HEK293 (cell line): ENCODE results near the gene NEGR1.

Experiments used
- CTCF ChIA-PET: fragments of 350-600 bp; formaldehyde crosslinking; extraction: SDS; loops from one replicate; lab custom pipeline; 2021; ENCODE audit warnings: antibody characterized with exemption; lab: Yijun Ruan, JAX
- POLR2A ChIA-PET: fragments of 300-600 bp; formaldehyde crosslinking; extraction: SDS; loops from one replicate; lab custom pipeline; 2020; ENCODE audit warnings: antibody characterized with exemption, inconsistent platforms; lab: Yijun Ruan, JAX
- H3K27ac ChIP-seq: fragments of 200-500 bp; sonication (Bioruptor generic); 2 replicates; pipeline ENCODE4 v1.5.1; 2014; ENCODE audit warnings: low read depth, low read length, control low read depth, inconsistent platforms; ENCODE audit errors: extremely low read depth
- H3K36me3 ChIP-seq, 2 experiments: fragments of 200-500 bp in 1 of 2; sonication (Bioruptor generic) in 1 of 2; 1 replicate in 1 of 2; 2 replicates in 1 of 2; pipeline ENCODE4 v1.5.1; 2014 to 2017; ENCODE audit warnings: inconsistent platforms in 2 of 2, low read length in 2 of 2; ENCODE audit not compliant: control insufficient read depth in 2 of 2, insufficient read depth in 1 of 2
- H3K4me1 ChIP-seq: fragments of 200-500 bp; sonication (Bioruptor generic); 2 replicates; pipeline ENCODE4 v1.5.1; 2014; ENCODE audit warnings: mild to moderate bottlenecking, low read length, inconsistent platforms; ENCODE audit not compliant: control insufficient read depth, insufficient read depth
- H3K4me3 ChIP-seq: 2 replicates; pipeline ENCODE4 v1.5.1; 2011; ENCODE audit warnings: low read depth, mild to moderate bottlenecking, control low read depth, low read length, moderate library complexity
- H3K9me3 ChIP-seq: fragments of 200-500 bp; sonication (Bioruptor generic); 2 replicates; pipeline ENCODE4 v1.5.1; 2014; ENCODE audit warnings: low read depth, low read length, inconsistent platforms; ENCODE audit not compliant: control insufficient read depth, insufficient read depth
- GLI2 ChIP-seq: fragments of 450-650 bp; formaldehyde crosslinking; IDR thresholded peaks from 2 replicates; pipeline ENCODE4; 2017; ENCODE audit warnings: missing biosample characterization, missing genetic modification characterization, low read depth, borderline replicate concordance
- KLF7 ChIP-seq: fragments of 450-650 bp; formaldehyde crosslinking; IDR thresholded peaks from 2 replicates; pipeline ENCODE4 v1.5.1; 2016; ENCODE audit warnings: missing biosample characterization, missing genetic modification characterization, borderline replicate concordance
- MZF1 ChIP-seq: fragments of 450-650 bp; formaldehyde crosslinking; IDR thresholded peaks from 2 replicates; pipeline ENCODE4 v1.5.1; 2017; ENCODE audit warnings: missing biosample characterization, missing genetic modification characterization, borderline replicate concordance
- SCRT1 ChIP-seq: fragments of 450-650 bp; formaldehyde crosslinking; IDR thresholded peaks from 2 replicates; pipeline ENCODE4 v1.5.1; 2016; ENCODE audit warnings: missing biosample characterization, missing genetic modification characterization, borderline replicate concordance
- YY1 ChIP-seq: fragments of 450-650 bp; formaldehyde crosslinking; IDR thresholded peaks from 2 replicates; pipeline ENCODE4 v1.5.1; 2018; ENCODE audit warnings: missing biosample characterization, missing genetic modification characterization
- YY2 ChIP-seq: fragments of 450-650 bp; formaldehyde crosslinking; IDR thresholded peaks from 2 replicates; pipeline ENCODE4 v1.5.1; 2016; ENCODE audit warnings: missing biosample characterization, missing genetic modification characterization
- ZFHX2 ChIP-seq: fragments of 450-650 bp; formaldehyde crosslinking; conservative IDR thresholded peaks from 2 replicates; pipeline ENCODE4 v1.5.1; 2016; ENCODE audit warnings: missing biosample characterization, missing genetic modification characterization
- ZFP41 ChIP-seq: fragments of 450-650 bp; formaldehyde crosslinking; IDR thresholded peaks from 2 replicates; pipeline ENCODE4 v1.5.1; 2016; ENCODE audit warnings: missing biosample characterization, missing genetic modification characterization, borderline replicate concordance
- ZFP69B ChIP-seq: fragments of 450-650 bp; formaldehyde crosslinking; IDR thresholded peaks from 2 replicates; pipeline ENCODE4 v1.5.1; 2016; ENCODE audit warnings: missing biosample characterization, missing genetic modification characterization
- ZNF223 ChIP-seq: fragments of 450-650 bp; formaldehyde crosslinking; IDR thresholded peaks from 2 replicates; pipeline ENCODE4 v1.5.1; 2016; ENCODE audit warnings: missing biosample characterization, missing genetic modification characterization
- ZNF266 ChIP-seq: fragments of 450-650 bp; formaldehyde crosslinking; IDR thresholded peaks from 2 replicates; pipeline ENCODE4 v1.5.1; 2016; ENCODE audit warnings: missing biosample characterization, missing genetic modification characterization, low read depth
- ZNF292 ChIP-seq: fragments of 450-650 bp; formaldehyde crosslinking; IDR thresholded peaks from 2 replicates; pipeline ENCODE4 v1.5.1; 2016; ENCODE audit warnings: low read depth, missing biosample characterization, missing genetic modification characterization, borderline replicate concordance
- ZNF341 ChIP-seq: fragments of 450-650 bp; formaldehyde crosslinking; IDR thresholded peaks from 2 replicates; pipeline ENCODE4; 2016; ENCODE audit warnings: low read depth, missing biosample characterization, missing genetic modification characterization
- ZNF558 ChIP-seq: fragments of 450-650 bp; formaldehyde crosslinking; IDR thresholded peaks from 2 replicates; pipeline ENCODE4 v1.5.1; 2016; ENCODE audit warnings: missing biosample characterization, missing genetic modification characterization
- ZNF610 ChIP-seq: fragments of 450-650 bp; formaldehyde crosslinking; IDR thresholded peaks from 2 replicates; pipeline ENCODE4 v1.5.1; 2016; ENCODE audit warnings: missing biosample characterization, missing genetic modification characterization, borderline replicate concordance
- ZNF623 ChIP-seq: fragments of 450-650 bp; formaldehyde crosslinking; IDR thresholded peaks from 2 replicates; pipeline ENCODE4 v1.5.1; 2016; ENCODE audit warnings: missing biosample characterization, missing genetic modification characterization
- ZNF670 ChIP-seq: fragments of 450-650 bp; formaldehyde crosslinking; IDR thresholded peaks from 2 replicates; pipeline ENCODE4 v1.5.1; 2016; ENCODE audit warnings: missing biosample characterization, missing genetic modification characterization, low read depth
- ZNF701 ChIP-seq: fragments of 450-650 bp; formaldehyde crosslinking; IDR thresholded peaks from 2 replicates; pipeline ENCODE4 v1.5.1; 2016; ENCODE audit warnings: missing biosample characterization, missing genetic modification characterization
- TF ChIP-seq, protein P1 (sequence below): fragments of 450-650 bp; IDR thresholded peaks from 2 replicates; pipeline ENCODE4 v1.5.1; 2018; ENCODE audit warnings: missing biosample characterization, missing genetic modification characterization
- TF ChIP-seq, protein P2 (sequence below): fragments of 450-650 bp; formaldehyde crosslinking; IDR thresholded peaks from 2 replicates; pipeline ENCODE4; 2016; ENCODE audit warnings: missing biosample characterization, missing genetic modification characterization
- TF ChIP-seq, protein P3 (sequence below): fragments of 450-650 bp; IDR thresholded peaks from 2 replicates; pipeline ENCODE4 v1.5.1; 2018; ENCODE audit warnings: missing biosample characterization, mild to moderate bottlenecking, missing genetic modification characterization
- TF ChIP-seq, protein P4 (sequence below): fragments of 450-650 bp; formaldehyde crosslinking; IDR thresholded peaks from 2 replicates; pipeline ENCODE4 v1.5.0; 2017; ENCODE audit warnings: missing biosample characterization, missing genetic modification characterization, borderline replicate concordance
- TF ChIP-seq, protein P5 (sequence below): fragments of 450-650 bp; formaldehyde crosslinking; IDR thresholded peaks from 2 replicates; pipeline ENCODE4 v1.5.1; 2016; ENCODE audit warnings: missing biosample characterization, missing genetic modification characterization
- TF ChIP-seq, protein P6 (sequence below): fragments of 450-650 bp; formaldehyde crosslinking; IDR thresholded peaks from 2 replicates; pipeline ENCODE4 v1.5.1; 2016; ENCODE audit warnings: missing biosample characterization, missing genetic modification characterization, borderline replicate concordance

NEGR1 gene

DNA sequence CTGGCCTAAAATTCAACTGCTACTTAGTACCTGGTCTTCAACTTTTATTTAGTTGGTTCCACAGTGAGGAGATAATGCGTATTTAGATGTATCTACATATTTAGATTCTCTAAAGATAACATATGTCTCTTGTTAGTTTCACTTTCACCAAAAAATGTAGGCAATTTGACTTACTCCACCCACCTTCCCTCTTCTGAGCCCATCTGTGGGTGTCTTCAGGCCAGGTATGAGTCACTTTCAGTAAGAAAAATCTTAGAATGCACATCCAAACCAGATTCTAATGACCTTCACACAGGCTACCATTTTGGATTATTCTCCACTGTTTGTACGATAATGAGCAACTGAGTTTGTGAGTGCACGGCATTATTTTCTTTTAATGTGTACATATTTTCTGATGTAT, 501.7 kb downstream of the NEGR1 start:
- Histone ChIP-seq H3K27ac (no peak overlapping the region), H3K4me1 (no peaks in the 10 kb centered on the region)
- POLR2A ChIA-PET: no interaction called here

DNA sequence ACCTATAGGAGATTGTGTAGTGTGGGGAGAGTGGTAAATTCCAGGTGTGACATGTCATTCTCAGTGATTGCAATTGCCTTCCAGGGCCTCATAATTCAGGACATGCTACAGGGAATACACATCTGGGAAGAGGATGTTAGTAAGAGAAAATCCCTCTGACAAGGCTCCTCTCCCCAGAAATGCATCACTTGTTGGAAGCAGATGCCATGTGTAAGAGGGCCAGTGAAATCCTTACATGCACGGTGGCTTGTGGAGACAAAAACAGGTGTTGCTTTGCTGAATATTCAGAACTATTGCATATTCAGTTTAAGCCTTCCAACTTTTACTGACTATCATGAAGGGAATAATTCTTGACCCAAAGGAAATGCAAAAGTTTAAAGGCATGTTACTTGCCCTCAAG, 503.4 kb downstream of the NEGR1 start:
- H3K9me3 ChIP-seq: no peaks in the 10 kb centered on the region
- no peak overlapping the region for H3K27ac ChIP-seq
- POLR2A ChIA-PET: no interaction called here
- H3K4me1 ChIP-seq: no peaks in the 10 kb centered on the region
- no peaks in the 10 kb centered on the region for H3K36me3 ChIP-seq
- CTCF ChIA-PET: no interaction called here
- no peak overlapping the region for H3K4me3 ChIP-seq
- TF ChIP-seq ZNF266 (tag by site-specific recombination) (no peak), ZNF292 (no peak), ZNF701 (tag by site-specific recombination) (no peak), ZFP41 (no peak), ZNF670 (no peak), MZF1 (tag by site-specific recombination) (no peak), ZNF623 (no peak), GLI2 (tag by site-specific recombination) (no peak), ZNF610 (no peak), ZFP69B (tag by site-specific recombination) (no peak)
- TF ChIP-seq, protein P1, sequence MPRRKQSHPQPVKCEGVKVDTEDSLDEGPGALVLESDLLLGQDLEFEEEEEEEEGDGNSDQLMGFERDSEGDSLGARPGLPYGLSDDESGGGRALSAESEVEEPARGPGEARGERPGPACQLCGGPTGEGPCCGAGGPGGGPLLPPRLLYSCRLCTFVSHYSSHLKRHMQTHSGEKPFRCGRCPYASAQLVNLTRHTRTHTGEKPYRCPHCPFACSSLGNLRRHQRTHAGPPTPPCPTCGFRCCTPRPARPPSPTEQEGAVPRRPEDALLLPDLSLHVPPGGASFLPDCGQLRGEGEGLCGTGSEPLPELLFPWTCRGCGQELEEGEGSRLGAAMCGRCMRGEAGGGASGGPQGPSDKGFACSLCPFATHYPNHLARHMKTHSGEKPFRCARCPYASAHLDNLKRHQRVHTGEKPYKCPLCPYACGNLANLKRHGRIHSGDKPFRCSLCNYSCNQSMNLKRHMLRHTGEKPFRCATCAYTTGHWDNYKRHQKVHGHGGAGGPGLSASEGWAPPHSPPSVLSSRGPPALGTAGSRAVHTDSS (tag by site-specific recombination): no peak

More for the DNA sequence above, 501.7 kb downstream of the NEGR1 start:
- TF ChIP-seq, protein P2, sequence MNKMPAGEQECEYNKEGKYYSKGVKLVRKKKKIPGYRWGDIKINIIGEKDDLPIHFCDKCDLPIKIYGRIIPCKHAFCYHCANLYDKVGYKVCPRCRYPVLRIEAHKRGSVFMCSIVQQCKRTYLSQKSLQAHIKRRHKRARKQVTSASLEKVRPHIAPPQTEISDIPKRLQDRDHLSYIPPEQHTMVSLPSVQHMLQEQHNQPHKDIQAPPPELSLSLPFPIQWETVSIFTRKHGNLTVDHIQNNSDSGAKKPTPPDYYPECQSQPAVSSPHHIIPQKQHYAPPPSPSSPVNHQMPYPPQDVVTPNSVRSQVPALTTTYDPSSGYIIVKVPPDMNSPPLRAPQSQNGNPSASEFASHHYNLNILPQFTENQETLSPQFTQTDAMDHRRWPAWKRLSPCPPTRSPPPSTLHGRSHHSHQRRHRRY: no peak
- TF ChIP-seq KLF7 (tag by site-specific recombination) (no peak), ZNF610 (no peak), ZFHX2 (no peak), YY2 (tag by site-specific recombination) (no peak), YY1 (tag by site-specific recombination) (no peak), ZNF341 (tag by site-specific recombination) (no peak), ZNF223 (no peak), SCRT1 (tag by site-specific recombination) (no peak), ZNF558 (tag by site-specific recombination) (no peak)
- TF ChIP-seq, protein P3, sequence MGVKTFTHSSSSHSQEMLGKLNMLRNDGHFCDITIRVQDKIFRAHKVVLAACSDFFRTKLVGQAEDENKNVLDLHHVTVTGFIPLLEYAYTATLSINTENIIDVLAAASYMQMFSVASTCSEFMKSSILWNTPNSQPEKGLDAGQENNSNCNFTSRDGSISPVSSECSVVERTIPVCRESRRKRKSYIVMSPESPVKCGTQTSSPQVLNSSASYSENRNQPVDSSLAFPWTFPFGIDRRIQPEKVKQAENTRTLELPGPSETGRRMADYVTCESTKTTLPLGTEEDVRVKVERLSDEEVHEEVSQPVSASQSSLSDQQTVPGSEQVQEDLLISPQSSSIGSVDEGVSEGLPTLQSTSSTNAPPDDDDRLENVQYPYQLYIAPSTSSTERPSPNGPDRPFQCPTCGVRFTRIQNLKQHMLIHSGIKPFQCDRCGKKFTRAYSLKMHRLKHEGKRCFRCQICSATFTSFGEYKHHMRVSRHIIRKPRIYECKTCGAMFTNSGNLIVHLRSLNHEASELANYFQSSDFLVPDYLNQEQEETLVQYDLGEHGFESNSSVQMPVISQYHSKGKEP: no peak
- TF ChIP-seq, protein P4, sequence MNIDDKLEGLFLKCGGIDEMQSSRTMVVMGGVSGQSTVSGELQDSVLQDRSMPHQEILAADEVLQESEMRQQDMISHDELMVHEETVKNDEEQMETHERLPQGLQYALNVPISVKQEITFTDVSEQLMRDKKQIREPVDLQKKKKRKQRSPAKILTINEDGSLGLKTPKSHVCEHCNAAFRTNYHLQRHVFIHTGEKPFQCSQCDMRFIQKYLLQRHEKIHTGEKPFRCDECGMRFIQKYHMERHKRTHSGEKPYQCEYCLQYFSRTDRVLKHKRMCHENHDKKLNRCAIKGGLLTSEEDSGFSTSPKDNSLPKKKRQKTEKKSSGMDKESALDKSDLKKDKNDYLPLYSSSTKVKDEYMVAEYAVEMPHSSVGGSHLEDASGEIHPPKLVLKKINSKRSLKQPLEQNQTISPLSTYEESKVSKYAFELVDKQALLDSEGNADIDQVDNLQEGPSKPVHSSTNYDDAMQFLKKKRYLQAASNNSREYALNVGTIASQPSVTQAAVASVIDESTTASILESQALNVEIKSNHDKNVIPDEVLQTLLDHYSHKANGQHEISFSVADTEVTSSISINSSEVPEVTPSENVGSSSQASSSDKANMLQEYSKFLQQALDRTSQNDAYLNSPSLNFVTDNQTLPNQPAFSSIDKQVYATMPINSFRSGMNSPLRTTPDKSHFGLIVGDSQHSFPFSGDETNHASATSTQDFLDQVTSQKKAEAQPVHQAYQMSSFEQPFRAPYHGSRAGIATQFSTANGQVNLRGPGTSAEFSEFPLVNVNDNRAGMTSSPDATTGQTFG (tag by site-specific recombination): no peak
- TF ChIP-seq, protein P5, sequence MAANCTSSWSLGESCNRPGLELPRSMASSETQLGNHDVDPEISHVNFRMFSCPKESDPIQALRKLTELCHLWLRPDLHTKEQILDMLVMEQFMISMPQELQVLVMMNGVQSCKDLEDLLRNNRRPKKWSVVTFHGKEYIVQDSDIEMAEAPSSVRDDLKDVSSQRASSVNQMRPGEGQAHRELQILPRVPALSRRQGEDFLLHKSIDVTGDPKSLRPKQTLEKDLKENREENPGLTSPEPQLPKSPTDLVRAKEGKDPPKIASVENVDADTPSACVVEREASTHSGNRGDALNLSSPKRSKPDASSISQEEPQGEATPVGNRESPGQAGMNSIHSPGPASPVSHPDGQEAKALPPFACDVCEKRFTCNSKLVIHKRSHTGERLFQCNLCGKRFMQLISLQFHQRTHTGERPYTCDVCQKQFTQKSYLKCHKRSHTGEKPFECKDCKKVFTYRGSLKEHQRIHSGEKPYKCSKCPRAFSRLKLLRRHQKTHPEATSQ (tag by site-specific recombination): no peak
- TF ChIP-seq, protein P6, sequence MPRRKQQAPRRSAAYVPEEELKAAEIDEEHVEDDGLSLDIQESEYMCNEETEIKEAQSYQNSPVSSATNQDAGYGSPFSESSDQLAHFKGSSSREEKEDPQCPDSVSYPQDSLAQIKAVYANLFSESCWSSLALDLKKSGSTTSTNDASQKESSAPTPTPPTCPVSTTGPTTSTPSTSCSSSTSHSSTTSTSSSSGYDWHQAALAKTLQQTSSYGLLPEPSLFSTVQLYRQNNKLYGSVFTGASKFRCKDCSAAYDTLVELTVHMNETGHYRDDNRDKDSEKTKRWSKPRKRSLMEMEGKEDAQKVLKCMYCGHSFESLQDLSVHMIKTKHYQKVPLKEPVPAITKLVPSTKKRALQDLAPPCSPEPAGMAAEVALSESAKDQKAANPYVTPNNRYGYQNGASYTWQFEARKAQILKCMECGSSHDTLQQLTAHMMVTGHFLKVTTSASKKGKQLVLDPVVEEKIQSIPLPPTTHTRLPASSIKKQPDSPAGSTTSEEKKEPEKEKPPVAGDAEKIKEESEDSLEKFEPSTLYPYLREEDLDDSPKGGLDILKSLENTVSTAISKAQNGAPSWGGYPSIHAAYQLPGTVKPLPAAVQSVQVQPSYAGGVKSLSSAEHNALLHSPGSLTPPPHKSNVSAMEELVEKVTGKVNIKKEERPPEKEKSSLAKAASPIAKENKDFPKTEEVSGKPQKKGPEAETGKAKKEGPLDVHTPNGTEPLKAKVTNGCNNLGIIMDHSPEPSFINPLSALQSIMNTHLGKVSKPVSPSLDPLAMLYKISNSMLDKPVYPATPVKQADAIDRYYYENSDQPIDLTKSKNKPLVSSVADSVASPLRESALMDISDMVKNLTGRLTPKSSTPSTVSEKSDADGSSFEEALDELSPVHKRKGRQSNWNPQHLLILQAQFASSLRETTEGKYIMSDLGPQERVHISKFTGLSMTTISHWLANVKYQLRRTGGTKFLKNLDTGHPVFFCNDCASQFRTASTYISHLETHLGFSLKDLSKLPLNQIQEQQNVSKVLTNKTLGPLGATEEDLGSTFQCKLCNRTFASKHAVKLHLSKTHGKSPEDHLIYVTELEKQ (tag by site-specific recombination): no peak
- CTCF ChIA-PET: no interaction called here
- Histone ChIP-seq H3K4me3 (no peak overlapping the region), H3K36me3 (no peaks in the 10 kb centered on the region), H3K9me3 (no peaks in the 10 kb centered on the region)
